DOHH2 (cell line): ENCODE results near the gene ZNF207.

Experiments
- CTCF ChIP-seq: fragments of 200-600 bp; sonication (generic); IDR thresholded peaks from one replicate; pipeline ENCODE4 v1.5.1; 2014; ENCODE audit warnings: antibody characterized with exemption, mild to moderate bottlenecking, low read depth, low read length; ENCODE audit not compliant: poor library complexity, severe bottlenecking
- EZH2phosphoT487 ChIP-seq: fragments of 200-600 bp; sonication (generic); IDR thresholded peaks from 2 replicates; pipeline ENCODE4 v1.6.1; 2017; ENCODE audit warnings: borderline replicate concordance, mild to moderate bottlenecking, antibody characterized with exemption, low read length, moderate library complexity, mixed read lengths

GRCh38 chr17:32345951-32346600 lies 3.9 kb upstream of the ZNF207 start:
- TF ChIP-seq EZH2phosphoT487 (no peak), CTCF (no peak)
